NCI-H146 treated with DMSO at 0.1 percent for 48 hours (cell line): ENCODE results near the gene PARL.
"Not testable (repeated sequence)": the region's sequence is repeated elsewhere in the genome, so short reads cannot be mapped to it uniquely, and the experiment has no call there.

Experiments
- DNase-seq: peaks from one replicate; lab custom pipeline; 2025; ENCODE audit not compliant: unreplicated experiment; lab: John Stamatoyannopoulos, UW

PARL gene

GRCh38 chr3:183796372-183796771, 88.3 kb downstream of the PARL start:
- DNase-seq: no peak

- no peak for DNase-seq
Observed at GRCh38 chr3:183794452-183794851, 90.2 kb downstream of the PARL start.

- no peak for DNase-seq
Observed at GRCh38 chr3:183792976-183793375, 91.7 kb downstream of the PARL start.

- no peak for DNase-seq
Observed at GRCh38 chr3:183790700-183791099, 94.0 kb downstream of the PARL start.

- DNase-seq: no peak
Observed at GRCh38 chr3:183789826-183790225, 94.9 kb downstream of the PARL start.

- DNase-seq: not testable (repeated sequence)
Observed at GRCh38 chr3:183784503-183784902, 100.2 kb downstream of the PARL start.

GRCh38 chr3:183782576-183783276, 102.0 kb downstream of the PARL start:
- DNase-seq: no peak

GRCh38 chr3:183781246-183781645, 103.4 kb downstream of the PARL start:
- DNase-seq: no peak

- DNase-seq: no peak
Observed at GRCh38 chr3:183779896-183780465, 104.7 kb downstream of the PARL start.
